ENCODE results near the gene COL5A3. TPM values are rescaled to one million over a fixed set of nuclear protein-coding genes. Genes with fewer than 3 reads are reported as not detected.
"Not testable (repeated sequence)": the region's sequence is repeated elsewhere in the genome, so short reads cannot be mapped to it uniquely, and the experiment has no call there.

COL5A3 gene
- total and polyA plus RNA-seq, 5 experiments from 2014 or later = not detected

DNA sequence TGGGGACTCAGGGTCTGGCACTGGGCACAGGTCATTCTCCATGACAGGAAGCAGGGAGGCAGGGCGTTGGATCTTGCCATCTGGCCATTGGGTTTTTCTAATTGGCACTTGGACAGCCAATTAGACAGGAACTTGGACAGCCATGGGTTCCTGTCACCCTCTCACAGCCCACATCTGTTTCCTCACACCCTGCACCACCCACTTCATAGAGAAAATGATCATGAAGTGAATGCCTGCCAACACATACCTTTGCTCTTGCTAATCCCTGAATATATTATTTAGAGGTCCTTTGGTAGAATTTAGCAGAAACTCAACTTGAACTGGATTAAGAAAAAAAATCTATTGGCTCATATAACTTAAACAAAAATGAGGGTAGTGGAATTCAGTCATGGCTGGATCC is 69.1 kb downstream of the COL5A3 start:
- peaks cover 3 to 18% (median 9%) of the 10 kb centered on the region in 3 donors for H3K36me3 Mint-ChIP-seq
- peaks cover 7 to 13% (median 8%) of the 10 kb centered on the region in 4 donors for H3K4me1 Mint-ChIP-seq
- POLR2A ChIA-PET = no interaction called here
- H3K27me3 Mint-ChIP-seq = peaks cover 30 to 61% (median 40%) of the 10 kb centered on the region in 5 donors
- H3K9me3 Mint-ChIP-seq = peaks cover 0 to 26% (median 13%) of the 10 kb centered on the region in 9 donors
- no peak overlapping the region for H3K4me3 Mint-ChIP-seq
- ATAC-seq (no peak), DNase-seq (no peak)
- H3K27ac Mint-ChIP-seq = no peak overlapping the region

DNA sequence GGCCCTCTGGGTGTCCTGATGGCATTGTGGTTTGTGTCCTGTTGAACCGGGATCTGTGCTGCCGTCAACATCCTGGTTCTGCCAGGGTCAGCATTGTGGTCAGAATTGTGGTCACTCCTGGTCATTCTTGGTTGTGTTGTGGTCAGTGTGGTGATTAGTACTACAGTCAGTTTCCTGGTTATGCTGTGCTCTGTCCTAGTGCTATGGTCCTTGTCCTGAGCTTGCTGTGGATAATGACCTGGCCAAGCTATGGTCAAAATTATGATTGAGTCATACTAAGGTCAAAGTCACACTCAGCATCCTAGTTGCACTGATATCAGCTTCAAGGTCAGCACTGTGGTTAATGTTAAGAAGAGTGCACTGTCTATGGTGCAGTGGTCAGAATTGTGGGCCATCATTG is 69.5 kb downstream of the COL5A3 start:
- Mint-ChIP-seq H3K4me1 (peaks cover 8 to 13% (median 9%) of the 10 kb centered on the region in 4 donors), H3K4me3 (no peak overlapping the region), H3K27me3 (peaks cover 31 to 65% (median 41%) of the 10 kb centered on the region in 5 donors), H3K27ac (no peak overlapping the region), H3K36me3 (peaks cover 3 to 18% (median 9%) of the 10 kb centered on the region in 3 donors), H3K9me3 (peaks cover 0 to 26% (median 13%) of the 10 kb centered on the region in 9 donors)
- DNase-seq = no peak
- no peak for ATAC-seq
- POLR2A ChIA-PET = interaction anchor here (0.6 kb wide), 1 partner anchor 433 kb away, joined by 9 read pairs; no protein-coding TSS in a partner anchor

DNA sequence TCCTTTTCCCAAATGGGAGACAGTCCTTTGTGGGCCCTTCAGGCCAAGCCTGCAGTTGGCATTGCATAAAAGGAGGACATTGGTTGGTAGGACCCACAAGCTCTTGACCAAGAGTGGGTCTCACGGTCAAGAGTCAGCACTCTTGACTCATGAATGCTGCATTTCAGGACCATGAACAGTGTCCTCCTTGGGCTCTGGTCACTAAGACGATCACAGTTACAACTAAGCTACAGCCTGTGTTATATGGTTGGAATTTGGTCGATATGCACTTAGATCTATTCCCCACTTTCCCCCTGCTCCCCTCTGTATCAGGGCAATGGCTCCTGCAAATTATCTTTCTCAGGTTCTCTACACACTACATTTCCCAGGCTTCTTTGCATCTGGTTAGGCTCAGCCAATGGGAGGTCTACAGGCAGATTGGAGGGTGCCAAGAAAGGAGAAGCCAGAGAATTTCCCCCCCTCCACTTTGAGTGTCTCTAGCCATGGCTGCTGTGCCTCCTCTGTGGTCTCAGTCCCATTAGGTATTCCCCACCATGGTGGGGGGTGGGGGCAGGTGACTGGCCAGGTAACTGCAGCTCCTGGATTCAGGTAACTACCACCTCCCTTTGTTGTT is 70.9 kb downstream of the COL5A3 start:
- peak in 1 of 2 donors; percentile 29 for ATAC-seq

DNA sequence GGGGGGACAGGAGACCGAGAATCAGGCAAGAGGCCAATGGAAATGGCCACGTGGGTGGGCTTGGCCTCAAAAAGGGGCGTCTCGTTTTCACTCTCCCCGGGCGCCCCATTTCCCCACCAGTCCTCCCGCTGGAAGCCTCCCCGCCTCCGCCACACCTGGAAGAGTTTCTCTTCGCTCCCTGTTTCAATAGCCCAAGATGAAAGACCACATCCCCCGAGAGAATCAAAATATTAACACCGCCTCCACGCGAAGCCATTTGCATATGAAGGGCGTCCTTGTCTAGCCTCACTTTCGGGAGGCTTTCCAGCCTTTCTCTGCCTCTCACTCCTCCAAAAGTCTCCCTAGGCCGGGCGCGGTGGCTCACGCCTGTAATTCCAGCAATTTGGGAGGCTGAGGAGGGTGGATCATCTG is 73.3 kb downstream of the COL5A3 start:
- H3K27ac Mint-ChIP-seq = peak overlapping the region in 2 of 10 donors; percentile 27 to 59
- H3K36me3 Mint-ChIP-seq = peaks cover 3 to 14% (median 3%) of the 10 kb centered on the region in 3 donors
- H3K9me3 Mint-ChIP-seq = peaks cover 0 to 14% (median 8%) of the 10 kb centered on the region in 9 donors
- H3K4me3 Mint-ChIP-seq = peak overlapping the region; percentile 71 to 84 (median 80)
- H3K27me3 Mint-ChIP-seq = peaks cover 47 to 78% (median 59%) of the 10 kb centered on the region in 5 donors
- ATAC-seq (no peak), DNase-seq (no peak)
- POLR2A ChIA-PET = no interaction called here
- peaks cover 18 to 30% (median 27%) of the 10 kb centered on the region in 4 donors for H3K4me1 Mint-ChIP-seq

More for the DNA sequence above, 70.9 kb downstream of the COL5A3 start:
- Mint-ChIP-seq H3K4me1 (peaks cover 18 to 23% (median 21%) of the 10 kb centered on the region in 4 donors), H3K36me3 (peaks cover 3 to 18% (median 9%) of the 10 kb centered on the region in 3 donors), H3K27ac (no peak overlapping the region), H3K4me3 (peak overlapping the region in 1 of 10 donors; percentile 30), H3K27me3 (peaks cover 42 to 66% (median 54%) of the 10 kb centered on the region in 5 donors), H3K9me3 (peaks cover 0 to 26% (median 13%) of the 10 kb centered on the region in 9 donors)
- POLR2A ChIA-PET = interaction anchor here (0.6 kb wide), 1 partner anchor 158 kb away, joined by 3 read pairs; no protein-coding TSS in a partner anchor
- no peak for DNase-seq

DNA sequence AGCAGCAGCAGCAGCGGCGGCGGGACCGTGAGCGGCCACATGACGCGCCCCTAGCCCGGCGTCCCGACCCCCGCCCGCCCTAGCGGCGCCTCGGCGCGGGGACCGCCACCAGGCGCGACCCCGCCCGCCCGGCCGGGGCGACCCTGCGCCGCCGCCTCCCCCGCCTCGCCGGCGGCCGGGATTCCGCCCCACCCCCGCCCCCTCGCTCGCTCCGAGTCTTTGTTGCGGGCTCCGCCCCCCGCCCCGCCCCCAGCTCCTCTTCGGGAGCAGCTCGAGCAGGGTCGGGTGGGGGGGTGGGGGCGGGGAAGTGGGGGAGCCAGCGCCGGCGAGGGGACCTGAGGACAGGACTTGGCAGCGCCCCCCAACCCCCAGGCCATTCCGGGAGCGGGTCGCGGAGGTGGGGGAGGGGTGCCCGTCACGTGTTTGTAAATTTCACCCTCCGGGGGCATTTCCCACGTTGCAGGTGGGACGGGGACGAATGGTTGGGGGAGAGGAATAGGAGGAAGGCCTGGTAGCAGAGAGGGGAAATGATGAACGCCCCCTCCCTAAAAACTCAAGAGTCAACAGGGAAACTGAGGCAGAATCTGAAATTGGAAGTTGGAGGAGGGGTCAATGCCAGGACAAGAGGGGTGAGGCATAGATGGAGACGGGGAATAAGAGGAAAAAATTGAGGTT is 73.8 kb downstream of the COL5A3 start, which contains the start of gene OLFM2:
TSS of gene OLFM2 (minus strand) at position 190 of the 675 bp plus-strand sequence. CDS start at position 41, 149 bp downstream.
- peak in 2 of 10 donors; percentile 27 to 28 for DNase-seq
- H3K4me1 Mint-ChIP-seq = peaks cover 18 to 30% (median 27%) of the 10 kb centered on the region in 4 donors
- H3K27me3 Mint-ChIP-seq = peaks cover 46 to 78% (median 58%) of the 10 kb centered on the region in 5 donors
- POLR2A ChIA-PET = no interaction called here
- peak within 1 kb of the TSS in 5 of 10 donors; percentile 32 to 80 (median 59) for H3K27ac Mint-ChIP-seq
- H3K9me3 Mint-ChIP-seq = peaks cover 0 to 8% (median 2%) of the 10 kb centered on the region in 9 donors
- ATAC-seq = peak in 1 of 2 donors; percentile 31
- peaks cover 0 to 8% (median 3%) of the 10 kb centered on the region in 3 donors for H3K36me3 Mint-ChIP-seq
- peak within 1 kb of the TSS; percentile 75 to 90 (median 83) for H3K4me3 Mint-ChIP-seq

DNA sequence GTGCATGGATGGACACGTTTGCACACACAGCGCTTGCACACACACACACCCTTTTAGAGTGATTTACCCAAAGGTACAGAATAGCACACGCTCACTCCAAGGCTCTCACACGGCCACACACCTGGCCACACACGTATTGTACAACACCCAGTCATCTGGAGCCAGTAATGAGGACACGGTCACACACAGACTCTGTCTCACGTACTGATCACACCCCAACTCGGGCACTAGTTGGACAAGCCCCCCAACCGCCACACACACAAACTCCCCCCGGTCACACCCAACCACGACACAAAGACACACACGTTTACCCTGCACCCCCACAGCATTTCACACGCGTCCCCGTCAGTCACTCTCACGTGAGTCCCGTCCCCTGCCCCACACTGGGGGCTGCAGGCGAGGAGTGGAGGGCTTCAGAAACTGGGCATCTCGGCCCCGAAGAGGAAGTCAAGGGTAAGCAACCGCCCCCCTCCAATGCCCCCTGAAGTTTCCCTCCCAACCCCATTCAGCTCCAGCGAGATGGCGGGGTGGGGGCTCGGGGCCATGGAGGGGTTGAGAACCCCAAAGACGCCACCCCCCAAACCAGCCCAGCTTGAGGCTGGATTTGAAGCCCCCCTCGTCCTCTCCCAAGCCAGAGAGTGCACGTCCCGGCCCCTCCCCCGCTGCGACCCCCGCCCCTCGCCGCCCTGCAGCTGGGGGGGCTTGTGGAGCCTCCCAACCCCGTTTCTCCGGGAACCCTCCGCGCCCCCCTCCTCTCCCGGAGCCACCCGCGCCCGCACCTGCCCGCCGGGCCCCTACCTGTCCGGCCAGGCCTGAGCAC is 74.6 kb downstream of the COL5A3 start:
- DNase-seq = no peak
- ATAC-seq = peak in 1 of 2 donors; percentile 14
- H3K36me3 Mint-ChIP-seq = peaks cover 0 to 3% (median 1%) of the 10 kb centered on the region in 3 donors
- H3K9me3 Mint-ChIP-seq = peaks cover 0 to 3% (median 0%) of the 10 kb centered on the region in 9 donors
- peaks cover 47 to 71% (median 57%) of the 10 kb centered on the region in 5 donors for H3K27me3 Mint-ChIP-seq
- H3K4me3 Mint-ChIP-seq = peak overlapping the region; percentile 59 to 90 (median 80)
- peaks cover 21 to 33% (median 31%) of the 10 kb centered on the region in 4 donors for H3K4me1 Mint-ChIP-seq
- peak overlapping the region in 5 of 10 donors; percentile 9 to 80 (median 32) for H3K27ac Mint-ChIP-seq
- POLR2A ChIA-PET = no interaction called here

DNA sequence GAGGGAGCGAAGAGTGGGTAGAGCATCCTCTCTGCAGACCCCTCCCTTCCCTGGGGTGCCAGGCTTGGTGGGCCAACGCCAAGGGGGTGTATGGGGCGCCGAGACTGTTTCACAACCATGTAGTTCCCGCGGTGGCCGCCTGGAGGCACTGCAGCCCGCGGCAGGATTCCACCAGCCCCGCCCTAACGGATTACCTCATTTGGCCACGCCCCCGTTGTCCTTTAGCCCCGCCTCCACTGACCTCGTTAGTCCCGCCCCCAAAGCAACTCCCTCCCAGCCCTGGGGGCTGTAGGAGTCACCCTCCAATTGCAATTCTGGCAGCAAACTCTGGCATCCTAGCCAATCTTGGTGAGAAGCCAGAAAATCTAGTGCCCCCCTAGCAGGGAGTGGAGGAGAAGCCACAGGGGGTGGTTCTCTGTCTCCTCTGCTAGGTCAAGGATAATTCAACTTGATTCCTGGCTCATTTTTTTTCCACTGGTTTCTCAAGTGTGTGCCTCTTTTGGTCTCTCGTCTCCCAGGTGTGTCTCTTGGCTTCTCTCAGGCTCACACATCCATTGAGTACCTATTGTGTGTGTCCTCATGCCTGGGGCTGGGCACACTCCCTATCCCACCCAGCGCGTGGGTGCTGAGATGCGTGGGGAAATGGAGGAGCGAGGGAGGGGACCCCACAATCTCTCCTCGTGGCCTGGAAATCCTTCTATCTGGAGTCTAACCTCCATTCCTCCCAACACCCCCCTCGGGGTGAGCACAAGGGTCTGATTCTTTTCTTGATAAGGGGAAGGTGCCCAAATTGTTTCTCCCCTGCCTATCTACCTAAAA is 76.0 kb downstream of the COL5A3 start:
- Mint-ChIP-seq H3K27me3 (peaks cover 44 to 63% (median 51%) of the 10 kb centered on the region in 5 donors), H3K4me3 (peak overlapping the region in 6 of 10 donors; percentile 16 to 78 (median 22)), H3K9me3 (peaks cover 0 to 3% (median 0%) of the 10 kb centered on the region in 9 donors), H3K27ac (peak overlapping the region in 1 of 10 donors; percentile 21), H3K36me3 (peaks cover 0 to 3% (median 0%) of the 10 kb centered on the region in 3 donors), H3K4me1 (peaks cover 20 to 34% (median 33%) of the 10 kb centered on the region in 4 donors)
- DNase-seq = peak; percentile 72 to 87 (median 80)
- POLR2A ChIA-PET = interaction anchor here (0.5 to 0.7 kb wide), 2 partner anchors 453 to 932 kb away, joined by 3 to 4 read pairs; no protein-coding TSS in a partner anchor
- peak; percentile 58 to 75 for ATAC-seq

DNA sequence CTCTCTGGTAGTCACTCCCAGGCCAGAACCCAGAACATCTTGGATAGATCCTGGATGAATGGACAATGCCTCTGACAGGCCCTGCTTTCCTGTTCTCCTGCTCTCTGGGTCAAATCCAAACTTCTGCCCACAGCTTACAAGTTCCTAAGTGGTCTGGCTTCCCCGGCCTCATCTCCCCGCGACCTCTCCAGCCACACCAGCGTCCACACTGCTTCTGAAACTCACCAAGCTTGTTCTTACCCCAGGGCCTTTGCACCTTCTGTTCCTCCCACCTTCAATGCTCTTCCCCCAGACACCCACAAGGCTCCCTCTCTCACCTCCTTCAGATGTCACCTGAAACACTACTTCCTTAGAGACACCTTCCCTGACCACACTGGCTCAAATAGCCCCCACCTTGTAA is 77.5 kb downstream of the COL5A3 start:
- POLR2A ChIA-PET = no interaction called here
- Mint-ChIP-seq H3K36me3 (peaks cover 0 to 3% (median 0%) of the 10 kb centered on the region in 3 donors), H3K27me3 (peaks cover 40 to 58% (median 49%) of the 10 kb centered on the region in 5 donors), H3K4me3 (no peak overlapping the region), H3K4me1 (peaks cover 20 to 34% (median 33%) of the 10 kb centered on the region in 4 donors), H3K9me3 (peaks cover 0 to 3% (median 0%) of the 10 kb centered on the region in 9 donors), H3K27ac (no peak overlapping the region)
- DNase-seq = no peak
- no peak for ATAC-seq

DNA sequence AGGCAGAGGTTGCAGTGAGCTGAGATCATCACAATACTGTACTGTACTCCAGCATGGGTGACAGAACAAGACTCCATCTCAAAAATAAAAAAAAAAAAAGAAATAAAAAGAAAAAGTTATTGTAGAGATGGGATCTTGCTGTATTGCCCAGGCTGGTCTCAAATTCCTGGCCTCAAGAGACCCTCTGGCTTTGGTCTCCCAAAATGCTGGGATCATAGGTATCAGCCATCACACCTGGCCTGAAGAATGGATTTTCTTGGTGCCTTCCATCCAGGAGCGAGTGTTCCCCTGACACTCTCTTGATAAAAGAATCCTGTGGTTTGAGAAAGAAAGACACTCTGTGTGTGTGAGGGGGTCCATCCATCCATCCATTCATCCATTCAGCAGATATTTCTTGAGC is 78.7 kb downstream of the COL5A3 start:
- Mint-ChIP-seq H3K9me3 (no peaks in the 10 kb centered on the region), H3K27me3 (peaks cover 34 to 49% (median 39%) of the 10 kb centered on the region in 5 donors), H3K36me3 (no peaks in the 10 kb centered on the region), H3K27ac (no peak overlapping the region), H3K4me1 (peaks cover 15 to 28% (median 27%) of the 10 kb centered on the region in 4 donors), H3K4me3 (no peak overlapping the region)
- ATAC-seq = no peak
- DNase-seq = no peak
- POLR2A ChIA-PET = interaction anchor here (0.7 kb wide), 2 partner anchors 16 to 96 kb away, joined by 3 read pairs; no protein-coding TSS in a partner anchor

DNA sequence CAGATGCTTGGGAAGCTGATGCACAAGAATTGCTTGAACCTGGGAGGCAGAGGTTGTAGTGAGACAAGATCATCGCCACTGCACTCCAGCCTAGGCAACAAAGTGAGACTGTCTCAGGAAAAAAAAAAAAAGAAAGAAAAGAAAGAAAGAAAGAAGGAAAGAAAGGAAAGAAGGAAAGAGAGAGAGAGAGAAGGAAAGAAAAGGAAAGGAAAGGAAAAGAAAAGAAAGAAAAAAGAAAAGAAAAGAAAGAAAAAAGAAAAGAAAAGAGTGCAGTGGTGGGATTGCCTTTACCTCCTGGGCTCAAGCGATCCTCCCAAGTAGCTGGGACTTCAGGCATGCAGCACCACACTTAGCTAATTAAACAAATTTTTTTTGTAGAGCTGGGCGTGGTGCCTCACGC is 86.9 kb downstream of the COL5A3 start:
- ATAC-seq (no peak), DNase-seq (peak in 1 of 10 donors; percentile 8)
- POLR2A ChIA-PET = no interaction called here
- Mint-ChIP-seq H3K4me1 (no peaks in the 10 kb centered on the region), H3K9me3 (no peaks in the 10 kb centered on the region), H3K4me3 (no peak overlapping the region), H3K27me3 (peaks cover 4 to 31% (median 15%) of the 10 kb centered on the region in 5 donors), H3K36me3 (no peaks in the 10 kb centered on the region), H3K27ac (no peak overlapping the region)

DNA sequence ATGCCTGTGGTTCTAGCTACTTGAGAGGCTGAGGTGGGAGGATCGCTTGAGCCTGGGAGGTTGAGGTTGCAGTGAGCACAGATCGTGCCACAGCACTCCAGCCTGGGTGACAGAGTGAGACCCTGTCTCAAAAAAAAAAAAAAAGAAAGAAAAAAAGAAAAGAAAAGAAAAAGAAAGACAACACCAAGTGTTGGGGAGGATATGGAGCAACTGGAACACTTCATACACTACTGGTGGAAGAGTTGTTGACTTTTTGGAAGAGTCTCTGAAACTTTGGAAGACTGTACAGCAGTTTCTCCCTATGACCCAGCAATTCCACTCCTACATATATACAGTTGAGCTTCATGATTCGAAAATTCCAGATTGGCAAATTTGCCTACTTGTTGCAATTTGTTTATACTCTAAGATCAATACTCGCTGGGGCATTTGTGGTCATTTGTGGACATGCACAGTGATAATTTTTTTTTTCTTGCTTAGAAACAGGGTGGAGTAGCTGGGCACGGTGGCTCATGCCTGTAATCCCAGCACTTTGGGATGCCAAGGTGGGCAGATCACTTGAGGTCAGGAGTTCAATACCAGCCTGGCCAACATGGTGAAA is 87.4 kb downstream of the COL5A3 start:
- ATAC-seq, H3K36me3 Mint-ChIP-seq, H3K4me1 Mint-ChIP-seq, H3K4me3 Mint-ChIP-seq, DNase-seq, H3K27ac Mint-ChIP-seq, H3K9me3 Mint-ChIP-seq: not testable (repeated sequence)
- POLR2A ChIA-PET = interaction anchor here (0.5 kb wide), 1 partner anchor 466 kb away, joined by 3 read pairs; no protein-coding TSS in a partner anchor
- peaks cover 4 to 37% (median 17%) of the 10 kb centered on the region in 5 donors for H3K27me3 Mint-ChIP-seq
